OCI-LY1 (cell line): ENCODE measurements around the gene NPHP1.
"Not testable (repeated sequence)": the region's sequence is repeated elsewhere in the genome, so short reads cannot be mapped to it uniquely, and the experiment has no call there.

Source experiments
- H2AFZ ChIP-seq: fragments of 200-600 bp; sonication (generic), shearing (Covaris generic); 2 replicates; pipeline ENCODE4 v1.6.0; 2014; ENCODE audit warnings: antibody characterized with exemption, mild to moderate bottlenecking, low read length
- H3F3A ChIP-seq: fragments of 200-600 bp; sonication (generic), shearing (Covaris generic); 2 replicates; pipeline ENCODE4 v1.6.0; 2014; ENCODE audit warnings: mild to moderate bottlenecking, antibody characterized with exemption, low read length, moderate library complexity; ENCODE audit not compliant: insufficient read depth
- H3K27ac ChIP-seq: fragments of 200-600 bp; sonication (generic); 2 replicates; pipeline ENCODE4 v1.5.1; 2014; ENCODE audit warnings: low read length, mixed run types, mild to moderate bottlenecking, low read depth; ENCODE audit not compliant: poor library complexity, severe bottlenecking
- H3K27me3 ChIP-seq: fragments of 200-600 bp; sonication (generic); 2 replicates; pipeline ENCODE4 v1.6.0; 2014; ENCODE audit warnings: antibody characterized with exemption, mild to moderate bottlenecking, low read length, moderate library complexity; ENCODE audit not compliant: insufficient read depth
- H3K36me3 ChIP-seq: fragments of 200-600 bp; sonication (generic); 2 replicates; pipeline ENCODE4 v1.6.1; 2014; ENCODE audit warnings: mild to moderate bottlenecking, antibody characterized with exemption, low read length, moderate library complexity, mixed read lengths; ENCODE audit not compliant: insufficient read depth
- H3K4me1 ChIP-seq: fragments of 200-600 bp; sonication (generic); 2 replicates; pipeline ENCODE4 v1.5.1; 2014; ENCODE audit warnings: mild to moderate bottlenecking, low read length, moderate library complexity; ENCODE audit not compliant: insufficient read depth, severe bottlenecking
- H3K4me2 ChIP-seq: fragments of 200-600 bp; sonication (generic), shearing (Covaris generic); 2 replicates; pipeline ENCODE4 v1.6.1; 2014; ENCODE audit warnings: low read length
- H3K4me3 ChIP-seq: fragments of 200-600 bp; sonication (generic); 2 replicates; pipeline ENCODE4 v1.5.1; 2014; ENCODE audit warnings: low read length, low read depth, mild to moderate bottlenecking, mixed read lengths; ENCODE audit not compliant: poor library complexity, severe bottlenecking
- H3K79me2 ChIP-seq: fragments of 200-600 bp; shearing (Covaris generic); 2 replicates; pipeline ENCODE4 v1.6.1; 2016; ENCODE audit warnings: mixed run types, low read length, mixed read lengths; ENCODE audit not compliant: insufficient read depth
- H3K9ac ChIP-seq: fragments of 200-600 bp; sonication (generic), shearing (Covaris generic); 2 replicates; pipeline ENCODE4 v1.6.1; 2014; ENCODE audit warnings: mild to moderate bottlenecking, low read length, mixed read lengths
- H3K9me2 ChIP-seq: fragments of 200-600 bp; sonication (generic), shearing (Covaris generic); 2 replicates; pipeline ENCODE4 v1.6.1; 2014; ENCODE audit warnings: low read depth, mild to moderate bottlenecking, low read length, mixed read lengths
- H3K9me3 ChIP-seq: fragments of 200-600 bp; shearing (Covaris generic); 2 replicates; pipeline ENCODE4 v1.6.1; 2014; ENCODE audit warnings: low read length, mixed read lengths
- H4K20me1 ChIP-seq: fragments of 200-600 bp; sonication (generic), shearing (Covaris generic); 2 replicates; pipeline ENCODE4 v1.6.0; 2016; ENCODE audit warnings: mild to moderate bottlenecking, low read length; ENCODE audit not compliant: insufficient read depth
- EZH2 ChIP-seq: fragments of 200-600 bp; sonication (generic), shearing (Covaris generic); IDR thresholded peaks from 2 replicates; pipeline ENCODE4 v1.8.0; 2017; ENCODE audit warnings: borderline replicate concordance, mixed run types, mild to moderate bottlenecking, antibody characterized with exemption, low read length, moderate library complexity, mixed read lengths
- TF ChIP-seq, protein P1 (sequence below): fragments of 200-600 bp; sonication (generic), shearing (Covaris generic); IDR thresholded peaks from 2 replicates; pipeline ENCODE4 v1.5.1; 2017; ENCODE audit warnings: mild to moderate bottlenecking, antibody characterized with exemption, low read length, moderate library complexity, mixed read lengths

The NPHP1 gene

DNA sequence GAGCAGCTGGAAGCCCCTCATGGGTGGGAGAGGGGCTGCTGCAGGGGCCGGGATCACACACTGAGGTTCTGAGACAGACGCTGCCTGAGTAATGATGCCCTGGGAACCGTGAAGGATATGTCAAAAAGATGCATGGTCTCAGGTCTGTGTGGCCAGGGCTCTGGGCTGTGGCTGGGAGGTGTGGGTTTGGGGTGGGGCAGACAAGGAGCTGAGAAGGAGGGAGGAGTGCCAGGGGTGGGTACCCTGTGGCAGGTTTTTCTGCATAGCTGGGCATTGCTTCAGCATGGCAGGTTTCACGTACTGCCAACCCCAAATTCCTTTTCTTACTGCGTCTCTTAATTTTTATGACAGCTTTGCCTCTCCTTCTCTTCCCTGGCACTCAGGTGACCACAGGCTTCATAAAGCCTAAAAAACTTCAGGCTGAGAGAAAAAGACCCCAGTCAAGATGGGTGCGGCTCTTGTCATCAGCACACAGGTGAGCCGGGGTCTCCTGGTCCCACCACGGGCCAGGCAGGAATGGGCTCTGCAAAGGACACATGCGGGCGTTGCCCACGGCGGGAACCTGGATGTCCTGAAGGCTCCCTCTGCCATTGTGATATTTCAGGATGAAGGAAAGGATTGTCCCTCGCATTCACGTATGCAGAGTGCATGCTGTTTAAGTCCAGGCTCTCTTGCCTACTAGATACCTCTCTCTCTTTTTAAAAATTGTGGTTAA is 107.2 kb downstream of the NPHP1 start:
- Histone ChIP-seq H3K9ac (no peak overlapping the region), H3K36me3 (no peaks in the 10 kb centered on the region), H3K4me3 (no peak overlapping the region), H3F3A (no peaks in the 10 kb centered on the region), H3K27me3 (peaks cover 3% of the 10 kb centered on the region; the same call in 1 of the 2 replicates), H3K9me3 (no peaks in the 10 kb centered on the region), H3K4me1 (no peaks in the 10 kb centered on the region), H2AFZ (no peak overlapping the region), H3K9me2 (no peaks in the 10 kb centered on the region), H3K4me2 (no peak overlapping the region), H3K79me2 (no peaks in the 10 kb centered on the region), H4K20me1 (no peaks in the 10 kb centered on the region), H3K27ac (no peak overlapping the region)
- TF ChIP-seq, protein P1, sequence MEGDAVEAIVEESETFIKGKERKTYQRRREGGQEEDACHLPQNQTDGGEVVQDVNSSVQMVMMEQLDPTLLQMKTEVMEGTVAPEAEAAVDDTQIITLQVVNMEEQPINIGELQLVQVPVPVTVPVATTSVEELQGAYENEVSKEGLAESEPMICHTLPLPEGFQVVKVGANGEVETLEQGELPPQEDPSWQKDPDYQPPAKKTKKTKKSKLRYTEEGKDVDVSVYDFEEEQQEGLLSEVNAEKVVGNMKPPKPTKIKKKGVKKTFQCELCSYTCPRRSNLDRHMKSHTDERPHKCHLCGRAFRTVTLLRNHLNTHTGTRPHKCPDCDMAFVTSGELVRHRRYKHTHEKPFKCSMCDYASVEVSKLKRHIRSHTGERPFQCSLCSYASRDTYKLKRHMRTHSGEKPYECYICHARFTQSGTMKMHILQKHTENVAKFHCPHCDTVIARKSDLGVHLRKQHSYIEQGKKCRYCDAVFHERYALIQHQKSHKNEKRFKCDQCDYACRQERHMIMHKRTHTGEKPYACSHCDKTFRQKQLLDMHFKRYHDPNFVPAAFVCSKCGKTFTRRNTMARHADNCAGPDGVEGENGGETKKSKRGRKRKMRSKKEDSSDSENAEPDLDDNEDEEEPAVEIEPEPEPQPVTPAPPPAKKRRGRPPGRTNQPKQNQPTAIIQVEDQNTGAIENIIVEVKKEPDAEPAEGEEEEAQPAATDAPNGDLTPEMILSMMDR, result no peak
- TF ChIP-seq EZH2, result no peak

DNA sequence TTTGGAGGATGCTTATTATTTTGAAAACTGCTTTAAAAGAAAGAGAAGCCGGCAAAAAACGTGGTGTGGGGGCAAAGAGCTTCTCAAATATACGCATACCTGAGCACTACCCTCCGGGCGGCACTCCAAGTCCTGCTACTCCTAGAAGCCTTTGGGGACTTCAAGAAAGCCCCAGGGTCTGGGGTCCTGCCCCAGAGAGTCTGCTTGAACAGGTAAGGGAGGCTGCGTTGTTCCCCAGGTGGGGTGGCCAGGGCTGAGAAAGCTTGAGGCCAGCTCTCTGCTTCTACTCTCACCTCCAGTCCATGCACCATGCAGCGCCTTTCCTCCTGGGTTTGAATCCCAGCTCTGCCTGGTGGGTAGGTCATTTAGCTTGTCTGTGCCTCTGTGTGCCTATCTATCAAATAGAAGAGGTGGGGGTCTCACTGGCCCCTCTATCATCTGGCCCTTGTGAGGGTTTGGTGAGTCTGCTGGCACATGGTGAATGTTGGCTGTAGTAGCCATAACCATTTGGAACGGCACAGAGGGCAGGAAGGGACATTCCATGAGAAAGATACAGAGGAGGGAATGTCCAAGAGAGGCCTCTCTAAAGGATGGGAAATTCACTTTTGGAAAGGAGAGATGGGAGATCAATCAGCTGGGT is 108.7 kb downstream of the NPHP1 start:
- H3K9me3 ChIP-seq, result no peaks in the 10 kb centered on the region

DNA sequence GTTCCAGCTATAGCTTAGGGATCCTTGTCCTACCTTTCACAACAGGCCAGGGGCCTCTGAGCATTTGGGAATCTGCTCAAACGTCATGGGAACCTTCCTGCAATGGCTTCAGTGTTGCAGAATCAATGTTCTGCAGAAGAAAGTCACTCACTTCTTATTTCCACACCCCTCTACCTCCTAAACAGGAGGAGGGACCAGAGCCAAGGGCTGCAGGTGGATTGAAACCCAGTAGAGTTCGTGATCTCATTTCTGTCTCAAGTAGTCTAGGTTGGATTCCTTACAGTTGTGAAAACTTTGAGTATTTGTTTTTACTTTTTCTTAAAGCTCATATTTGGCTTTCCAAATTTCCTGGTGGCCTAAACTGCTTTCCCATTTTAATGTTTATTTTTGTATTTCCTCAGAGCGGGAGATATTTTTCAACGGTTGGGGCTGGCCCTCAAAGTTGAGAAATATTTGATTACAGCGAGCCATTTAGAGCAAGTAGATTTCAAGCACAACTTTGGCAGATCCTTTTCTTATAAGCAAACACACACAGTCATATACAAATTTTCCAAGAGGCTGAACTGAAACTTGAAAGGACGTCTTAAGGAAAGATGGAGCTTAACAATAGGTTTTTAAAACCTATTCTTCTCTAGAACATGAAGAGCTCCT is 109.8 kb downstream of the NPHP1 start:
- H3K27me3 ChIP-seq, H2AFZ ChIP-seq, H3K9ac ChIP-seq, H3K4me3 ChIP-seq, H4K20me1 ChIP-seq, H3F3A ChIP-seq, H3K79me2 ChIP-seq, H3K36me3 ChIP-seq, H3K4me2 ChIP-seq, H3K9me2 ChIP-seq, H3K27ac ChIP-seq, H3K4me1 ChIP-seq, H3K9me3 ChIP-seq: not testable (repeated sequence)

More for the DNA sequence above, 108.7 kb downstream of the NPHP1 start:
- Histone ChIP-seq H3K79me2 (no peaks in the 10 kb centered on the region), H3K4me1 (no peaks in the 10 kb centered on the region), H2AFZ (no peak overlapping the region), H3F3A (no peaks in the 10 kb centered on the region), H3K4me2 (no peak overlapping the region), H3K9ac (no peak overlapping the region), H4K20me1 (no peaks in the 10 kb centered on the region), H3K27ac (no peak overlapping the region), H3K36me3 (no peaks in the 10 kb centered on the region), H3K27me3 (peaks cover 3% of the 10 kb centered on the region; the same call in 1 of the 2 replicates), H3K4me3 (no peak overlapping the region), H3K9me2 (no peaks in the 10 kb centered on the region)
- TF ChIP-seq, protein P1, result no peak
- TF ChIP-seq EZH2, result no peak

- not testable (repeated sequence) for H3K4me3 ChIP-seq, H3F3A ChIP-seq, H3K79me2 ChIP-seq, H2AFZ ChIP-seq, H3K27me3 ChIP-seq, H3K4me1 ChIP-seq, H3K9ac ChIP-seq, H3K4me2 ChIP-seq, H3K9me2 ChIP-seq, H3K36me3 ChIP-seq, H3K9me3 ChIP-seq, H4K20me1 ChIP-seq, H3K27ac ChIP-seq
These were observed 110.9 kb downstream of the NPHP1 start for GRCh38 chr2:110093924-110094323.

DNA sequence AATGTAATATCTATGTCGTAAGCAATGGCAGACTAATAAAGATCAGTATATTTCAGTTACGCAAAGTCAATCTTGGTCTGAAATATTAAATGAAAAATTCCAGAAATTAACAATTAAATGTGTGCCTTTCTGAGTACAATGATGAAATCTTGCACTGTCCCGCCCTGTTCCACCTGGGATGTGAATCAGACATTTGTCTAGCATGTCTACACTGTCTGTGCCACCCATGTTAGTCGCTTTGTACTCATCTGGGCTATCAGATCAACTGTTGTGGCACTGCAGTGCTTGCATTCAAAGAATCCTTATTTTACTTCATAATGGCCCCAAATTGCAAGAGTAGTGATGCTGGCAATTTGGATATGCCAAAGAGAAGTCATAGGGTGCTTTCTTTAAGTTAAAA is 114.6 kb downstream of the NPHP1 start:
- H3K4me1 ChIP-seq, H3K9me3 ChIP-seq, H4K20me1 ChIP-seq, H3K9me2 ChIP-seq, H3F3A ChIP-seq, H3K27me3 ChIP-seq, H3K79me2 ChIP-seq, H3K4me3 ChIP-seq, H2AFZ ChIP-seq, H3K27ac ChIP-seq, H3K9ac ChIP-seq, H3K36me3 ChIP-seq, H3K4me2 ChIP-seq: not testable (repeated sequence)

DNA sequence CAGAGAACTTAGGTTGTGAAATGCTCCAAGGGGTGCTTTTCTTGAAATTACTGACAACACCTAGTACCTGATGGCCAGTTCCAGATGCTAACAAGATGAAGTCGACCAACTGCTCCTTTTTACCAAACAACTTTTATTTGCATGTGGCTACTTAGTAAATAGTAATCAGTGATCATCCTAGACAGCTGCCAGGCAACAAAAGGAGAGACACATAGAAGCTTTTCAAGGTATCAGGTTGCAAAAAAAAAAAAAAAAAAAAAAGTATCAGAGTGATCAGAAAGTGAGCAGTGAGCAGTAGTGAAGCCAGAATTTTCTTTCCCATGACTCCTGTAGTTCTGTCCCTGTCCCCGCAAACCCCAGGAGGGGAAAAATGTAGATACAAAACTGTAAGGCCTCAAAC is 121.1 kb downstream of the NPHP1 start:
- not testable (repeated sequence) for H3K9me3 ChIP-seq, H4K20me1 ChIP-seq, H3K36me3 ChIP-seq, H3K27me3 ChIP-seq, H3K27ac ChIP-seq, H3F3A ChIP-seq, H2AFZ ChIP-seq, H3K4me3 ChIP-seq, H3K9me2 ChIP-seq, H3K4me1 ChIP-seq, H3K9ac ChIP-seq, H3K79me2 ChIP-seq, H3K4me2 ChIP-seq
